ENCODE results near the gene CDC73. TPM values are rescaled to one million over a fixed set of nuclear protein-coding genes. Genes with fewer than 3 reads are reported as not detected.

The CDC73 gene
- total RNA-seq, 1 donor from 2014 or later = 15.1 TPM

- no peak for TF ChIP-seq CTCF (conservative IDR thresholded peaks at IDR 0.05; ENCODE audit: low read depth, low read length)
- H3K4me3 ChIP-seq (ENCODE audit: low read depth, low read length) = no peak overlapping the region
These were observed 171.9 kb downstream of the CDC73 start for GRCh38 chr1:193293726-193294125.

GRCh38 chr1:193299038-193299437 lies 177.2 kb downstream of the CDC73 start:
- TF ChIP-seq CTCF (conservative IDR thresholded peaks at IDR 0.05; ENCODE audit: low read depth, low read length) = no peak
- no peak for DNase-seq (ENCODE audit: low read depth)
- H3K4me3 ChIP-seq (ENCODE audit: low read depth, low read length) = no peak overlapping the region

More at GRCh38 chr1:193293726-193294125, 171.9 kb downstream of the CDC73 start:
- DNase-seq (ENCODE audit: low read depth) = no peak

GRCh38 chr1:193301746-193302145 lies 179.9 kb downstream of the CDC73 start:
- no peak for TF ChIP-seq CTCF (conservative IDR thresholded peaks at IDR 0.05; ENCODE audit: low read depth, low read length)
- no peak overlapping the region for H3K4me3 ChIP-seq (ENCODE audit: low read depth, low read length)
- no peak for DNase-seq (ENCODE audit: low read depth)

- no peak for TF ChIP-seq CTCF (conservative IDR thresholded peaks at IDR 0.05; ENCODE audit: low read depth, low read length)
- no peak overlapping the region for H3K4me3 ChIP-seq (ENCODE audit: low read depth, low read length)
- DNase-seq (ENCODE audit: low read depth) = no peak
These were observed 182.0 kb downstream of the CDC73 start for GRCh38 chr1:193303849-193304248.

Other genes with a start within 250 kb of the CDC73 start
- gene UCHL5, start 62.7 kb upstream of the CDC73 start, total RNA-seq = 23.9 and 24.7 TPM in 2 replicates
- gene RO60, start 62.4 kb upstream of the CDC73 start, total RNA-seq = 62.0 and 71.1 TPM in 2 replicates
- gene GLRX2, start 16.6 kb upstream of the CDC73 start, total RNA-seq = 18.6 and 20.6 TPM in 2 replicates
- gene B3GALT2, start 64.6 kb downstream of the CDC73 start, total RNA-seq = not detected in 2 replicates